Measurements from ENCODE around the gene RNF150.
"Not testable (repeated sequence)": the region's sequence is repeated elsewhere in the genome, so short reads cannot be mapped to it uniquely, and the experiment has no call there.

RNF150 gene

GRCh38 chr4:141174457-141174856 lies 41.2 kb upstream of the RNF150 start:
- H3K36me3 ChIP-seq: no peaks in the 10 kb centered on the region
- no peaks in the 10 kb centered on the region for H3K27me3 ChIP-seq (ENCODE audit: insufficient read depth, low read depth, severe bottlenecking)
- H3K9me3 ChIP-seq (ENCODE audit: severe bottlenecking): no peaks in the 10 kb centered on the region
- no peak for TF ChIP-seq CTCF (IDR thresholded peaks at IDR 0.05; ENCODE audit: low read depth, low read length)
- no peak overlapping the region for H3K4me3 ChIP-seq (ENCODE audit: low read depth, low read length)
- H3K27ac ChIP-seq: no peak overlapping the region
- DNase-seq: no peak

- no peak for DNase-seq
- no peak overlapping the region for H3K4me3 ChIP-seq (ENCODE audit: low read depth, low read length)
- H3K27me3 ChIP-seq (ENCODE audit: insufficient read depth, low read depth, severe bottlenecking): no peaks in the 10 kb centered on the region
- no peak for TF ChIP-seq CTCF (IDR thresholded peaks at IDR 0.05; ENCODE audit: low read depth, low read length)
- no peaks in the 10 kb centered on the region for H3K36me3 ChIP-seq
- no peak overlapping the region for H3K27ac ChIP-seq
- H3K9me3 ChIP-seq (ENCODE audit: severe bottlenecking): no peaks in the 10 kb centered on the region
Observed at GRCh38 chr4:141170671-141171070, 37.4 kb upstream of the RNF150 start.

- Histone ChIP-seq H3K9me3 (ENCODE audit: severe bottlenecking) (no peaks in the 10 kb centered on the region), H3K36me3 (no peaks in the 10 kb centered on the region), H3K27ac (no peak overlapping the region), H3K4me3 (ENCODE audit: low read depth, low read length) (no peak overlapping the region), H3K27me3 (ENCODE audit: insufficient read depth, low read depth, severe bottlenecking) (no peaks in the 10 kb centered on the region)
- TF ChIP-seq CTCF (IDR thresholded peaks at IDR 0.05; ENCODE audit: low read depth, low read length): no peak
- DNase-seq: no peak
Observed at GRCh38 chr4:141169391-141169790, 36.1 kb upstream of the RNF150 start.

- not testable (repeated sequence) for H3K27ac ChIP-seq; H3K27me3 ChIP-seq (ENCODE audit: insufficient read depth, low read depth, severe bottlenecking); H3K36me3 ChIP-seq; DNase-seq; H3K4me3 ChIP-seq (ENCODE audit: low read depth, low read length); H3K9me3 ChIP-seq (ENCODE audit: severe bottlenecking)
Observed at GRCh38 chr4:141165001-141165400, 31.7 kb upstream of the RNF150 start.

GRCh38 chr4:141159027-141159426 lies 25.8 kb upstream of the RNF150 start:
- no peaks in the 10 kb centered on the region for H3K27me3 ChIP-seq (ENCODE audit: insufficient read depth, low read depth, severe bottlenecking)
- DNase-seq: no peak

GRCh38 chr4:141158219-141158618 lies 24.9 kb upstream of the RNF150 start:
- Histone ChIP-seq H3K27ac (no peak overlapping the region), H3K4me3 (ENCODE audit: low read depth, low read length) (no peak overlapping the region), H3K27me3 (ENCODE audit: insufficient read depth, low read depth, severe bottlenecking) (no peaks in the 10 kb centered on the region), H3K9me3 (ENCODE audit: severe bottlenecking) (peaks cover 14% of the 10 kb centered on the region), H3K36me3 (no peaks in the 10 kb centered on the region)
- DNase-seq: no peak
- TF ChIP-seq CTCF (IDR thresholded peaks at IDR 0.05; ENCODE audit: low read depth, low read length): peak; percentile 20; the same call in 1 of the 2 replicates

More at GRCh38 chr4:141159027-141159426, 25.8 kb upstream of the RNF150 start:
- peaks cover 9% of the 10 kb centered on the region for H3K9me3 ChIP-seq (ENCODE audit: severe bottlenecking)
- no peaks in the 10 kb centered on the region for H3K36me3 ChIP-seq
- H3K4me3 ChIP-seq (ENCODE audit: low read depth, low read length): no peak overlapping the region
- TF ChIP-seq CTCF (IDR thresholded peaks at IDR 0.05; ENCODE audit: low read depth, low read length): no peak
- H3K27ac ChIP-seq: no peak overlapping the region

Data from WERI-Rb-1 (cell line).